ENCODE data around the gene CAMK1G.

The CAMK1G gene

DNA sequence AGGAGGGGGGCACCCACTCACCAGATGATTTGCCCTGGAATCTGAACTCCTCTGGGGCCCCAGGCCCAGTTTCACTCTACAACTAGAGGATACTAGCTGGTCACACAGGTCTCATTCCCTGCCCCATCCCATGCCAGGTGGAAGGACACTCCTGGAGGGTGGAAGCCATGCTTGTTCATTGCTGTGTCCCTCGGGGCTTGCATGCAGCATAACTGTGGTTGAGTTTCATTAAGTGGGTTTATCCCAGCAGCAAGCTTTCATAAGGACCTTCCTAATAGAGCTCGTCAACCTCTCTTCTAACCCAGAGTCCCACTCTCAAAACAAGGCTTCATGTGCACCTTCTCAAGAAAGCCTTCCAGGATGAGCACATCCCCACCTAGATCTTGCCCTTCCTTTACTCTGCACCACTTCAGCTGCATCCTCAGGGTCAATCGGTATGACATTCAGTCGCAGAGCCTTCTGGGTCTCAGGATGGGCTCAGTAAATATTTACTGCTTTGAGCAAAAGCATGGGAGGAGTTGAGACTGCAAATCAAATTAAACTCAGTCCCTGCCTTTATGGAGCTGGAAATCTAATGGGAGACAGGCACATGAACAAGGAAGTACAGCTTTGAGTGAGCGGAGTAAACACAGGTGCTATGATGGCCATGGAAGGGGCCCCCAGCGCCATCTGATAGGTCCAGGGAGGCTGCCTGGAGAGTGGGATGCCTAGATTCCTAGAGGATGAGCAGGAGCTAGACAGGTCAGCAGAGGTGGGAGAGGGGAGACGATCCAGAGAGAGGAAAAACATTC, 36.4 kb downstream of the CAMK1G start:
- no peak for TF ChIP-seq ZFX (IDR thresholded peaks at IDR 0.05; ENCODE audit: borderline replicate concordance)
- TF ChIP-seq, protein P1, sequence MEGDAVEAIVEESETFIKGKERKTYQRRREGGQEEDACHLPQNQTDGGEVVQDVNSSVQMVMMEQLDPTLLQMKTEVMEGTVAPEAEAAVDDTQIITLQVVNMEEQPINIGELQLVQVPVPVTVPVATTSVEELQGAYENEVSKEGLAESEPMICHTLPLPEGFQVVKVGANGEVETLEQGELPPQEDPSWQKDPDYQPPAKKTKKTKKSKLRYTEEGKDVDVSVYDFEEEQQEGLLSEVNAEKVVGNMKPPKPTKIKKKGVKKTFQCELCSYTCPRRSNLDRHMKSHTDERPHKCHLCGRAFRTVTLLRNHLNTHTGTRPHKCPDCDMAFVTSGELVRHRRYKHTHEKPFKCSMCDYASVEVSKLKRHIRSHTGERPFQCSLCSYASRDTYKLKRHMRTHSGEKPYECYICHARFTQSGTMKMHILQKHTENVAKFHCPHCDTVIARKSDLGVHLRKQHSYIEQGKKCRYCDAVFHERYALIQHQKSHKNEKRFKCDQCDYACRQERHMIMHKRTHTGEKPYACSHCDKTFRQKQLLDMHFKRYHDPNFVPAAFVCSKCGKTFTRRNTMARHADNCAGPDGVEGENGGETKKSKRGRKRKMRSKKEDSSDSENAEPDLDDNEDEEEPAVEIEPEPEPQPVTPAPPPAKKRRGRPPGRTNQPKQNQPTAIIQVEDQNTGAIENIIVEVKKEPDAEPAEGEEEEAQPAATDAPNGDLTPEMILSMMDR (IDR thresholded peaks at IDR 0.05) = no peak
- no peak overlapping the region for H3K27ac ChIP-seq

DNA sequence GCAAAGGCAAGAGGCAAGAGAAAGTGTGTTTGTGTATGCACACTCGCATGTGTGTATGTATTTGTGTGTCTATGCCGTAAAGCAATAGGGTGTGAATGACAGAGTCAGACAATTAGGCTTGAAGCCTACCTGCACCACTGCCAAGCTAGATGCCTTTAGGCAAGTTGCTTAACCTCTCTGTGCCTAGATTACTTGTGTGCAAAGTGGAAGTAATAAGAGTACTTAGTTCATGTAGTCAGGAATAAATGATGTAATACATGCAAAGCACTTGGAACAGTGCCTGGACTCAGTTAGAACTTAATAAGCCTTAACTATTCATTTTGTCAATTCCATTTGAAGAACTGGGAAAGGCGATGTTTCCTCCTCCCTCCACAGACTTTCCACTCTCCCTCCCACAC, 37.0 kb downstream of the CAMK1G start:
- H3K27ac ChIP-seq = no peak overlapping the region
- TF ChIP-seq ZFX (IDR thresholded peaks at IDR 0.05; ENCODE audit: borderline replicate concordance) = no peak
- TF ChIP-seq, protein P1 (IDR thresholded peaks at IDR 0.05) = no peak

DNA sequence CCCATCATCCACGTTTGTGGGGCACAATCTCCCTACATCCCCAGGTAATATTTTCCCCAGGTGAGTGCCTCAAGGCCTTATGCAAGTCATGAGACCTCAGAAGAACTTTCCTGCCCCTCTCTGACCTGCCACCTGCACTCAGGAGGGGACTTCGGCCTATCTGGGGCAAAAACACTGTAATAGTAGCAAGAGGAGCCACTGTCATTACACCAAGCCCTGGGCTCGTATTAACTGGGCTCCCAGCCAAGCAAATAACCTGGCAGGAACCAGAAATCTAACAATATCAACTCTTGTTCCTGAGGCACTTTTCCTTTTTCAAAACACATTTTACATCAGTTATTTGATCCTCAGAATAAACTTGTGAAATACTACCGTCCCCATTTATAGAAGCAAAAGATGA, 37.8 kb downstream of the CAMK1G start:
- no peak overlapping the region for H3K27ac ChIP-seq
- TF ChIP-seq, protein P1 (IDR thresholded peaks at IDR 0.05) = no peak
- no peak for TF ChIP-seq ZFX (IDR thresholded peaks at IDR 0.05; ENCODE audit: borderline replicate concordance)

DNA sequence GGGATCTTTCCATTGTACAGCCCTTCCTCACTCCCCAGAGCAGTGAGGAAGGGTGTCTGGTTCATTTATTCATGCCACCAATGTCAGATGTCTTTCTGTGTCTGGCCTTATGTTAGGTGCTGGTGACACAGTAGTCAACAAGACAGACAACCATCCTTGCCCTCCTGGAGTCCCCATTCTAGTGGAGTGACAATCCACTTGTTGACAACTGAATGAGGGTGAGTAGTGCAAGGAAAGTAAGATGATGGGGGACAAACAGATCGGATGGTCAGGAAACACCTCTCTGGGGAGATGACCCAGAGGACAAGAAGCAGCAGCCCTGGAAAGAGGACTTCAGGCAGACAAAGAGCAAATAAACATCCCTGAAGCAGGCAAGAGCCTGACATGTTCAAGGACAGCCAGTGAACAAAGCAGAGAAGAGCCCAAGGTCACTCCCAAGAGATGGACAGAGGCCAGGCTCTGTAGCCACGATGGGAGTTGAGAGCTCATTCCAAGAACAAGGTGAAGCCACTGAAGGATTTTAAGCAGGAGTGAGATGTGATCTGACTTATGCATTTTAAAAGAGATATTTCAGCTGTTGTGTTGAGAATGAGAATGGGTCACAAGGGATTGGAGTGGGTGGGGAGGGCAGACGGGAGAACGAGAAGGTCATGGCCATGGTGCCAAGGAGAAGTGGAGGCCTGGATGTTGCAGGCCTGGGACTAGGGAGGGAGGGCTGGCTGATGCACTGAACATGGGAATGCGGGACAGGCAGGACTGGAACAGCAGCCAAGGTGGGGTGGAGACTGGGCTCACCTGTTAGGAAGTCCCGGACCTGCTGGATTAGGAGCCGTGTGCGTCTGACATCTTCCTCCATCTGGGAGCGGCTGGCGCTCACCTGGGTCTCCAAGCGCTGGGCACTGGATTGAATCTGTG, 38.5 kb downstream of the CAMK1G start:
- TF ChIP-seq ZFX (IDR thresholded peaks at IDR 0.05; ENCODE audit: borderline replicate concordance) = no peak
- TF ChIP-seq, protein P1 (IDR thresholded peaks at IDR 0.05) = no peak
- H3K27ac ChIP-seq = no peak overlapping the region

DNA sequence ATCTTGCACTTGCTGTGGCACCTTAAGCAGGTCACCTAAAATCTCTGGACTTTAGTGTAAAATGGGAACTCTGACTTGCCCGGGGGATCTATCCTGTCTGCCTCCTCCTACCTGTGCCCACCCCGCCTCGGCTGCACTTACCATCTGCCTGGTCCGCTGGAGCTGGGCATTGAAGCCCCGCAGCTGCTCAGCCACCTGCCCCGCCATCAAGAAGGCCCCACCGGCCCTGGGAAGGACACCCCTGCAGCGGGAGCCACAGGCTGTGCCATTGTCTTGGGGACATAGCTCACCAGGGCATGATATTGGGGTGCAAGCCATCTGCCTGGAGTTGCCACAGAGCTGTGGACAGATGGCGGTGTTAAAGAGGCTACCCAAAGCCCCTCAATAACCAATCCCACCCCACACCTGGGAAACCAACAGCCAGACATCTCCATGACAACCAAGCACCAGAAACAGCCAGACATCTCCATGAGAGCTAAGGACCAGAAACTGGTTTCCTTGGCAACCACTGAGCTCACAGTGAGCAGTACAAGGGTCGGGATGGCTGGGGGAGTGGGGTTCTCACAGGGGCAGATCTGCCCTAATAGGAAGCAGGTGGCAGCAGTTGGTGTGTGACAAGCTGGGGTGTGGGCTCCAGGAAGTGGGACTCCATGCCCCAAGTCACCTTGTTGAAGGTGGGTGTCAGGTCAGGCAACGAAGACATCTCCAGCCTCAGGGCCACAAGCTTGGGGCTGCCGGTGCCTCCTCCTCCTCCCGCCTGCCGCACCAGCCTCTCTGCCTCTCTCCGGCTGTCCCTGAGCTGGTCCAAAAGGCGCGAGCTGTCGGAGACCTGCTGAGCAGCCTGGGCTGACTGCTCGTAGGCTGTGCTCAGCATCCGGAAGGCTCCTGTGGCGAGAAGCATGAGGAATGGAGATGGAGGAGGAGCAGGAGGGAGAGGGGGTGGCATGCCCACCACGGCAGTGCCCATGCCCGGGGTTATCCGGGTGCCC, 39.6 kb downstream of the CAMK1G start:
- no peak overlapping the region for H3K27ac ChIP-seq
- TF ChIP-seq, protein P1 (IDR thresholded peaks at IDR 0.05) = no peak
- no peak for TF ChIP-seq ZFX (IDR thresholded peaks at IDR 0.05; ENCODE audit: borderline replicate concordance)

DNA sequence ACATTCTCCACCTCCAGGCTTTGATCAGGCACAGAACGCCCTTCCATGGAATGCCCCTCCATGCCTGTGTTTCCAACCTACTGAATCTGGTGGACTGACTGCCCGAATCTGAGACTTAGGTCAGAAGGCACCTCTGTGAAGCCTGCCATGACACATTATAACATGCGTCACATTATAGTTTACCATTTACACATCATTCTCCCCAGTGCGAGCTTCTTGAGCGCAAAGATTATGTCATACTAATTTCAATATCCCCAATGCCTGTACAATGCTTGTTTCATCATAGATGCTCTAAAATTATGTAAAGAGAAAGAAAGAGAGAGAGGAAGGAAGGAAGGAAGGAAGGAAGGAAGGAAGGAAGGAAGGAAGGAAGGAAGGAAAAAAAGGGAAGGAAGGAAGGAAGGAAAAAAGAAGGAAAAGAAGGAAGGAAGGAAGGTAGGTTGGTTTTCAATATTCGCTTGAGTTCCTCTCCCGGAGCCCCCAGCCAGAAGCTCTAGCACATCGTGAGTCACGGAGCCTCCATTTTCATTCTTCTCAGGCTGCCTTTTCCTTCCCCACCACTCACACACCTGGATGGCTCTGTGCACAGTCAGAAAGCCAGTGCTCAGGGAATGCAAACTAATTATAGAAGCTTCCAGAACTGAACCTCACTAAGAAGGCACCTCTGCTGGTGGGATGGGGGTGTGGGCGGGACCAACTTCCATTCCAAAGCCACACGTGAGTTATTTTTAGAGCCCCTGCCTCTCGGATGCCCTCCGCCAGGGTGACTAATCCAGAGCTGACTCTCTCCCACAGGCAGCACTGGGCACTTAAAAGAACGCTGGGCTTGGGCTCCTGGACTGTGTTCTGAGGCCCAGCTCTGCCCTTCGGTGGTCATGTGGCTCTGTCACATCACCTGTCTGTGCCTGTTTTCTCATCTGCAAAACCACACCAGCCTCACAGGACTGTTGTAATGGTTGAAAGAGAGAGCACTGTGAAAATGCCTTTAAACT, 41.3 kb downstream of the CAMK1G start:
- TF ChIP-seq, protein P1 (IDR thresholded peaks at IDR 0.05) = no peak
- no peak for TF ChIP-seq ZFX (IDR thresholded peaks at IDR 0.05; ENCODE audit: borderline replicate concordance)

More for the DNA sequence above, 41.3 kb downstream of the CAMK1G start:
- no peak overlapping the region for H3K27ac ChIP-seq
